T follicular helper cell (primary cell): ENCODE data around the gene GTF3C2.

Source experiments
- DNase-seq: peaks from one replicate; pipeline ENCODE4 v3.0.0-alpha.2; 2020; ENCODE audit warnings: low read depth

GTF3C2 gene

DNA sequence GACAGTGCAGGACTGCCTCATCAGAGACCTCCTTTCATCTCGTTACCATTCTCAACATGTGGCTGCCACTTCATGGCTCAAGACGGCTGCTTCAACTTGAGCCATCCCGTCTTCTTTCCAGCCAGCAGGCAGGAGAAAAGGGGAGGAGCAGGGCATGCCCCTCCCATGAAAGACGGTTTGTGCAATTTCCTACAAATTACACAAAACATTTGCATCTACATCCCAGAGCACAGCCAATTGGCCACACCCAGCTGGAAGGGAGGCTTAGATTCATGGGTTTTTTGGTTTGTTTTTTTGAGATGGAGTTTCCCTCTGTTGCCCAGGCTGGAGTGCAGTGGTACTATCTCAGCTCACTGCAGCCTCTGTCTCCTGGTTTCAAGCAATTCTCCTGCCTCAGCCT, 60.1 kb downstream of the GTF3C2 start:
- DNase-seq = no peak

DNA sequence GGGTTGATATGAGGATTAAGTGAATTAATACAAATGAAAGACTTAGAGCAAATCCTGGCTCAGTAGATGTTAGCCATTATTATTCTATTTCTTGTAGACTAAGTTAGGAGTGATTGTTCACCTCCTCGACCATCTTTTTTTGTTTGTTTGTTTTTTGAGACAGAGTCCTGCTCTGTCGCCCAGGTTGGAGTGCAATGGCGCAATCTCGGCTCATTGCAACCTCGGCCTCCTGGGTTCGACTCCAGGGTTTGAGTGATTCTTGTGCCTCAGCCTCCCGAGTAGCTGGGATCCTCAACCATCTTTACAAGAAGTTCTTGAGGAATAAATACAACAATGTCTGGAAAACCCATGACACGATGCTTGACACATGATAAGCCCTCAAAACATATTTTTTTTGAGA, 61.6 kb downstream of the GTF3C2 start:
- no peak for DNase-seq

DNA sequence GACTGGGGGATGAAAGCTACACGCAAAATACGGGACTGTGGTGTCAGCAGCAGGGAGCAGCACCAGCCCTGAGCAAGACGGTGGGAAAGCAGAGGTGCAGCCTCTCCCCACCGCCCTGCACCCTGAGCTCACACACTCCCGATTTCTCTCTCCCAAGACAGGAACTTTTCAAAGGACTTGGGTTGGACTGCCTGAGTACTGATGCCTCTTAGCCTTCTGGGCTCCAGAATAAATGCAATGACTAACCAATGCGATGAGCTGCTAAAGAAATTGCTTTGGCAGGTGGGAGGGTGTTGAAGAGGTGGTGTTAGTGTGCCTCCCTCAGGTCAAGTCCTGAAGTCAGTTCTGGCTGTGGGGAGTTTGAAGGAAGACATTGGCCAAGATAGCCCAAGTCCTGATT, 64.7 kb downstream of the GTF3C2 start:
- DNase-seq = no peak

DNA sequence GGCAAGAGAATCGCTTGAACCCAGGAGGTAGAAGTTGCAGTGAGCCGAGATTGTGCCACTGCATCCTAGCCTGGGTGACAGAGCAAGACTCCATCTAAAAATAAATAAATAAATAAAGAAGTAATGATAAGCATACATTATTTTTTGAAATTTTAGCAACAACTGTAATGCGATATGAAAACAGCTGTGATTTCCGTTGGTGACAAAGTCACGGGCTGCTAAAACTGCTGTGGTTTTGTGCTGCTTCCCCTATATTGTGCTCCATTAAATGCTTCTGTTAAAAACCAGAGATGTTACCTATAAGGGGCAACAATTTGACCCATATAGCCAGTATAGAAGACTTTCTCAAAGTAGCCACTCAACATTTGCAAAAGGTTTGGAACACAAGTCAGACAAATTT, 66.0 kb downstream of the GTF3C2 start:
- no peak for DNase-seq

- no peak for DNase-seq
These were observed 68.0 kb downstream of the GTF3C2 start for GRCh38 chr2:27288610-27289009.

DNA sequence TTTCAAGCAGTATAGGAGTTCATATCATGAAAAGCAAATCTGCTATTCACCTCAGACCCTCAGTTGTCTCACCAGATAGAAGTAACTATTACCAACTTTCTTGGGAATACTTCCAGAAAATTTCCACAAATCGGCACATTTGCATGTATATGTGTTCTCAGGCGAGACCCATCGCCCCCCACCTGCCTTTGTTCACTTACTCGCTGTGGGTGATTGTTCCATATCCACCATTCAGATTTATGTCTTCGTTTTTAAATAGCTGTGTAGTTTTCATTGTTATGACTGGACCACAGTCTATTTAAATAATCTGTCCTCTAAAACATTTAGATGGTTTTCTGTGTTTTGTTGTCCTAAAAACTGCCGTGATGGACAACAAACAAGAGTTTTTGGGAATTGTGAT, 71.1 kb downstream of the GTF3C2 start:
- DNase-seq = no peak

DNA sequence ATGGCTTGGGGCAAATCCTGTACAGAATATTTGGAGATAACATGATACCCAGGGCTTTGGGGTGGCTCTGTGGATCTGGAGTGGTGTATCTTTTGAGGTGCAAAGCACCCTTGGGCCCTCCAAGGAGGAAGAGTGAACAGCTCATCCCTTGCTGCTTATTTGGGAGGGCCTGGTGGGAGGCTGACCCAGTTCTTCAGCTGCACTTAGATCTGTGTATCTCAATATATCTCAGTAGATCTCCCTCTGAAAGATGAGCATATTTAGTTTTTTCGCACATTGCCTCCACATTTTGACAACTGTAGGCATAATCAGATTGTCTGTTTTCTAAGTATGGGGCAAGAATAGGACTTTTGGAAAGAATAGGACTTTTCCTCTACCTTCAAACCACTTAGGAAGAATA, 71.6 kb downstream of the GTF3C2 start:
- DNase-seq = no peak

DNA sequence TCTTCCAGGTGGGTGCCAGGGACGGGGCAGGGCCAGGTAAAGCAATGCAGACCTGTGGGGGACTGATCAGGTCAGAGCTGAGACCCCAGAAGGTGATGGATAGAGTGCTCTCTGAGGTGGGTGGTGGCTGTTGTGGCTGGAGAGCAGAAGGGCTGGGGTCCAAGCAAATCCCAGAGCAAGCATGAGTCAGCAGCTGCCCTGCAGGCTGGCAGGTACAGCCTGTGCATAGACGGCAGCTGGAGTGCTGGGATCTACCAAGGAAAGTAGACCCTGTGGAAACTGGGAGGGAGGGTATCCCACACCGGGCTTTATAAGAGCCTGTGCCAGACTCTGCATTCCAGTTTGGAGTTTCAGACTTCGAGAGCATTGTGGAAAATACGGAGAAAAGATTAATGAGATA, 73.7 kb downstream of the GTF3C2 start:
- DNase-seq = no peak

GRCh38 chr2:27281855-27282559, 74.6 kb downstream of the GTF3C2 start, which contains the start of gene TRIM54:
Gene TRIM54 (plus strand): TSS chr2:27282429. CDS start chr2:27282732, 303 bp downstream.
- no peak for DNase-seq

- DNase-seq = no peak
These were observed 75.1 kb downstream of the GTF3C2 start for GRCh38 chr2:27281442-27281841.

- no peak for DNase-seq
These were observed 75.7 kb downstream of the GTF3C2 start for GRCh38 chr2:27280826-27281225.

- DNase-seq = no peak
These were observed 78.6 kb downstream of the GTF3C2 start for GRCh38 chr2:27278010-27278409.
